PC-3 (cell line): ENCODE measurements around the gene RGS7. TPM values are rescaled to one million over a fixed set of nuclear protein-coding genes. Genes with fewer than 3 reads are reported as not detected.

ENCODE experiments used
- ATAC-seq: fragments of 200-7000 bp; cut with Tn5 transposase; 2 replicates; pipeline ENCODE4 v1.9.1; 2020; ENCODE audit warnings: mild to moderate bottlenecking, moderate library complexity
- BruUV-seq: library from RNA; stranded (reverse); fragments of 400-500 nt; replicated peaks from 2 replicates; lab custom pipeline; 2021; lab: Mats Ljungman, UMichigan
- CTCF ChIA-PET: fragments of 300-600 bp; sonication (Branson Sonifier 250); formaldehyde crosslinking; loops from one replicate; lab custom pipeline; 2022; ENCODE audit warnings: antibody characterized with exemption; lab: Charles Lee
- POLR2A ChIA-PET: fragments of 300-600 bp; sonication (Branson Sonifier 250); formaldehyde crosslinking; loops from one replicate; lab custom pipeline; 2022; ENCODE audit warnings: antibody characterized with exemption; ENCODE audit not compliant: unreplicated experiment; lab: Charles Lee
- DNase-seq: peaks from one replicate; pipeline ENCODE4 v3.0.0-alpha.2; 2015
- H2AFZ ChIP-seq: fragments of 300-600 bp; sonication (generic); 2 replicates; pipeline ENCODE4 v1.6.0; 2016; ENCODE audit warnings: antibody characterized with exemption, low read length
- H3F3A ChIP-seq: fragments of 300-600 bp; sonication (generic); one replicate; pipeline ENCODE4 v1.6.0; 2017; ENCODE audit warnings: antibody characterized with exemption, low read length, control low read depth, mild to moderate bottlenecking; ENCODE audit not compliant: unreplicated experiment
- H3K27ac ChIP-seq: fragments of 300-600 bp; sonication (generic); 2 replicates; pipeline ENCODE4 v1.5.1; 2016; ENCODE audit warnings: mild to moderate bottlenecking, low read length
- H3K27me3 ChIP-seq: fragments of 300-600 bp; sonication (generic); 2 replicates; pipeline ENCODE4 v1.6.1; 2016; ENCODE audit warnings: low read length, mixed read lengths
- H3K36me3 ChIP-seq: fragments of 300-600 bp; sonication (generic); 2 replicates; pipeline ENCODE4 v1.6.1; 2016; ENCODE audit warnings: low read depth, mixed run types, low read length, mixed read lengths
- H3K4me1 ChIP-seq: fragments of 300-600 bp; sonication (generic); 2 replicates; pipeline ENCODE4 v1.5.1; 2016; ENCODE audit warnings: low read length; ENCODE audit not compliant: insufficient read depth
- H3K4me2 ChIP-seq: fragments of 300-600 bp; sonication (generic); 2 replicates; pipeline ENCODE4 v1.6.0; 2016; ENCODE audit warnings: low read length
- H3K4me3 ChIP-seq: fragments of 300-600 bp; sonication (generic); 2 replicates; pipeline ENCODE4 v1.5.1; 2016; ENCODE audit warnings: mild to moderate bottlenecking, low read length, mixed read lengths
- H3K79me2 ChIP-seq: fragments of 300-600 bp; sonication (generic); 2 replicates; pipeline ENCODE4 v1.6.1; 2017; ENCODE audit warnings: low read length, mixed read lengths
- H3K9ac ChIP-seq: fragments of 300-600 bp; sonication (generic); 2 replicates; pipeline ENCODE4 v1.6.0; 2016; ENCODE audit warnings: mild to moderate bottlenecking, low read length
- H3K9me2 ChIP-seq: fragments of 300-600 bp; sonication (generic); replicated peaks from 2 replicates; pipeline ENCODE4 v1.6.1; 2016; ENCODE audit warnings: mixed run types, low read length, mixed read lengths
- H3K9me3 ChIP-seq: fragments of 300-600 bp; sonication (generic); 2 replicates; pipeline ENCODE4 v1.6.1; 2016; ENCODE audit warnings: low read length, mixed read lengths
- H4K20me1 ChIP-seq: fragments of 300-600 bp; sonication (generic); 2 replicates; pipeline ENCODE4 v1.6.1; 2016; ENCODE audit warnings: low read length, mixed read lengths
- CTCF ChIP-seq: fragments of 300-600 bp; sonication (generic); conservative IDR thresholded peaks from 2 replicates; pipeline ENCODE4 v1.5.1; 2017; ENCODE audit warnings: antibody characterized with exemption, low read depth, mild to moderate bottlenecking, low read length
- EZH2 ChIP-seq: fragments of 300-600 bp; sonication (generic); IDR thresholded peaks from one replicate; pipeline ENCODE4 v1.6.1; 2017; ENCODE audit warnings: antibody characterized with exemption, mild to moderate bottlenecking, low read length; ENCODE audit not compliant: unreplicated experiment
- EZH2phosphoT487 ChIP-seq: fragments of 300-600 bp; sonication (generic); IDR thresholded peaks from 2 replicates; pipeline ENCODE4 v1.6.1; 2018; ENCODE audit warnings: mild to moderate bottlenecking, antibody characterized with exemption, low read length, borderline replicate concordance
- intact Hi-C: fragments of 100-400 bp; cut with micrococcal nuclease; formaldehyde crosslinking; loops from 2 replicates; pipeline ENCODE4 v1.9.0; 2023
- total RNA-seq: library from RNA; depleted of rRNA; stranded (reverse); fragments of >200 nt; gene quantifications from 2 replicates; pipeline ENCODE4 v1.2.3, GENCODE V29; 2014

RGS7 gene
- total RNA-seq, 1 experiment from 2014 or later = 0.15 TPM

DNA sequence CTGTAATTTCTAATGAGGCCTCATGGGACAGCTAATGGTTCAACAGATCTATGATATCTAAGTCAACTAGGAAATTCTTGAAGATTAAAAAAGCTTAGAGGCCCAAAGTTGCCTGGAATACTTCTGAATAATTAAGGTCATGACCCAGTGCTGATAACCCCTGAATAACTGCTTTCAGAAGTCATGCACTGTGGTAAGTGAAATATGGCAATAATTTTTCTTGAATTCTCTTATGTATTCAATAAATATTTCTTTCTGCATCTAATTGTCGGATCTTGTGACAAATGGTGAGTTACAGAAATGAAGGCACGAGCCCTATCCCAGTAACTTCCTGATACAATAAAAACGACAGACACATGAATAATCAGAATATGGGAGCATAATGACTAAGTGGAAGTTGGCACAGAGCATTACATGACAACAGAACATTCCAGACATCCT lies 525.8 kb downstream of the RGS7 start:
- ChIA-PET CTCF (interaction anchor here (0.7 to 0.9 kb wide), 2 partner anchors 47 to 232 kb away, joined by 3 read pairs; no protein-coding TSS in a partner anchor), POLR2A (interaction anchor here (0.6 kb wide), 1 partner anchor 369 kb away, joined by 4 read pairs; no protein-coding TSS in a partner anchor)
- no TSS peak for BruUV-seq
- Histone ChIP-seq H3K9me2 (no peaks in the 10 kb centered on the region), H2AFZ (no peak overlapping the region), H3K4me3 (no peak overlapping the region), H3K9me3 (no peaks in the 10 kb centered on the region), H3K36me3 (no peaks in the 10 kb centered on the region), H3K27ac (0 out of 2 replicates have a peak overlapping the region, but pooled peaks have one; percentile 1), H3K4me2 (peak overlapping the region; percentile 8; the same call in 1 of the 2 replicates), H4K20me1 (no peaks in the 10 kb centered on the region), H3K4me1 (peaks cover 18% of the 10 kb centered on the region), H3F3A (no peaks in the 10 kb centered on the region), H3K79me2 (no peaks in the 10 kb centered on the region), H3K27me3 (peaks cover 6% of the 10 kb centered on the region; the same call in 1 of the 2 replicates), H3K9ac (no peak overlapping the region)
- DNase-seq (peak; percentile 86), ATAC-seq (peak; percentile 76)
- TF ChIP-seq CTCF = no peak
- no peak for TF ChIP-seq EZH2
- no peak for TF ChIP-seq EZH2phosphoT487
- intact Hi-C loops = no loop called here

DNA sequence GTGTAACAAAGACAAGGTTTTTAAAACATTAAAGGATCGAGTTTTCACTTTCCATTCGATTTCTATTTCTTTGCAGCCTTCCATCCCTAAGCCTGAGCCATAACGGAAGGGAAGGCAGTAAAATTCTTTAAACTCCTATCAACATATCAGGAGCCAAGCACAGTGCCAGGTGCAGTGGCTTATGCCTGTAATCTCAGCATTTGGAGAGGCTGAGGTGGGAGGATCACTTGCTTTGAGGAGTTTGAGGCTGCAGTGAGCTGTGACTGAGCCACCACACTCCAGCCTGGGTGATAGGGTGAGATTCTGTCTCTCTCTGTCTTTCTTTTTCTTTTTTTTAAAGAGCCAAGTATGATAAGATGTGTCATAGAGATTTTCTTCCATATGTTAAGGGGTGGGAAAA lies 527.5 kb downstream of the RGS7 start:
- H3K9ac ChIP-seq = no peak overlapping the region
- ATAC-seq (no peak), DNase-seq (no peak)
- no peaks in the 10 kb centered on the region for H3K79me2 ChIP-seq
- POLR2A ChIA-PET = no interaction called here
- CTCF ChIA-PET = no interaction called here
- H3K9me2 ChIP-seq = no peaks in the 10 kb centered on the region
- no peak overlapping the region for H3K27ac ChIP-seq
- no TSS peak for BruUV-seq
- peaks cover 18% of the 10 kb centered on the region for H3K4me1 ChIP-seq
- TF ChIP-seq EZH2phosphoT487 (no peak), CTCF (no peak), EZH2 (no peak)
- H3K4me2 ChIP-seq = no peak overlapping the region
- no peaks in the 10 kb centered on the region for H3K9me3 ChIP-seq
- H3F3A ChIP-seq = no peaks in the 10 kb centered on the region
- intact Hi-C loops = loop anchor here (10.0 kb wide), 1 partner anchor 315 kb away; no protein-coding TSS in a partner anchor
- H4K20me1 ChIP-seq = no peaks in the 10 kb centered on the region
- H2AFZ ChIP-seq = no peak overlapping the region
- H3K4me3 ChIP-seq = no peak overlapping the region
- no peaks in the 10 kb centered on the region for H3K27me3 ChIP-seq
- no peaks in the 10 kb centered on the region for H3K36me3 ChIP-seq

DNA sequence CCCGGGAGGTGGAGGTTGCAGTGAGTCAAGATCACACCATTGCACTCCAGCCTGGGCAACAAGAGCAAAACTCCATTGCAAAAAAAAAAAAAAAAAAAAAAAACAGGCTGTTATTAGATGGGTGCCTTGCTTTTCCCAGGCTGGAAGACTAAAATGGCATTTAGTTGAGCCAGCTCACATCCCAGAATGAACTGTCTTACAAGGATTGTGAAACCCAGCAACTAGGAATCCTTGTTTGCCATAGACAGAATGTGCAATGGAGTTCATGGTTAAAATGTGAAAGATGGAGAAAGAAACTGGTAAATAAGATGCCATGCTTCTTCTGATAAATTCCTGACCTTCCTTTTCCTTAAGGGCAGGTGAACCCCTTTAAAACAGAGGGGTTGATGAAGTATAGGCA lies 529.2 kb downstream of the RGS7 start:
- Histone ChIP-seq H3K27ac (no peak overlapping the region), H4K20me1 (no peaks in the 10 kb centered on the region), H3K9me3 (no peaks in the 10 kb centered on the region), H3K4me1 (peaks cover 14% of the 10 kb centered on the region), H2AFZ (no peak overlapping the region), H3K9me2 (no peaks in the 10 kb centered on the region), H3K4me2 (no peak overlapping the region), H3K9ac (no peak overlapping the region), H3K4me3 (no peak overlapping the region), H3F3A (no peaks in the 10 kb centered on the region), H3K36me3 (no peaks in the 10 kb centered on the region), H3K27me3 (no peaks in the 10 kb centered on the region), H3K79me2 (no peaks in the 10 kb centered on the region)
- no TSS peak for BruUV-seq
- no peak for TF ChIP-seq EZH2phosphoT487
- no peak for TF ChIP-seq EZH2
- no peak for TF ChIP-seq CTCF
- ATAC-seq = no peak
- intact Hi-C loops = loop anchor here (10.0 kb wide), 1 partner anchor 313 kb away; no protein-coding TSS in a partner anchor
- CTCF ChIA-PET = no interaction called here
- POLR2A ChIA-PET = no interaction called here
- no peak for DNase-seq
